CD4-positive, alpha-beta T cell treated with Interleukin-17A for 4 hours (primary cell): ENCODE data around the gene CLASP2.
"Not testable (repeated sequence)": the region's sequence is repeated elsewhere in the genome, so short reads cannot be mapped to it uniquely, and the experiment has no call there.

Experiments used
- DNase-seq: peaks from one replicate; pipeline ENCODE4 v3.0.0-alpha.2; 2020; ENCODE audit warnings: mixed read lengths

Gene CLASP2

GRCh38 chr3:33687406-33688010, 30.5 kb downstream of the CLASP2 start:
- DNase-seq = no peak

- no peak for DNase-seq
These were observed 35.3 kb downstream of the CLASP2 start for GRCh38 chr3:33682770-33683169.

- DNase-seq = no peak
These were observed 36.4 kb downstream of the CLASP2 start for GRCh38 chr3:33681667-33682066.

- no peak for DNase-seq
These were observed 40.0 kb downstream of the CLASP2 start for GRCh38 chr3:33678073-33678472.

GRCh38 chr3:33673436-33673835, 44.6 kb downstream of the CLASP2 start:
- not testable (repeated sequence) for DNase-seq

GRCh38 chr3:33668618-33669017, 49.4 kb downstream of the CLASP2 start:
- DNase-seq = no peak

- DNase-seq = no peak
These were observed 52.8 kb downstream of the CLASP2 start for GRCh38 chr3:33665294-33665693.

GRCh38 chr3:33664195-33664594, 53.9 kb downstream of the CLASP2 start:
- DNase-seq = no peak

GRCh38 chr3:33663042-33663441, 55.0 kb downstream of the CLASP2 start:
- DNase-seq = no peak

- no peak for DNase-seq
These were observed 58.1 kb downstream of the CLASP2 start for GRCh38 chr3:33659856-33660434.

GRCh38 chr3:33658991-33659848, 58.8 kb downstream of the CLASP2 start:
- DNase-seq = peak; percentile 24

- DNase-seq = no peak
These were observed 59.4 kb downstream of the CLASP2 start for GRCh38 chr3:33658621-33658990.

GRCh38 chr3:33658039-33658438, 60.0 kb downstream of the CLASP2 start:
- DNase-seq = no peak

GRCh38 chr3:33652736-33653135, 65.3 kb downstream of the CLASP2 start:
- DNase-seq = no peak

- not testable (repeated sequence) for DNase-seq
These were observed 67.0 kb downstream of the CLASP2 start for GRCh38 chr3:33651101-33651500.

GRCh38 chr3:33650495-33650894, 67.6 kb downstream of the CLASP2 start:
- DNase-seq = no peak

- DNase-seq = no peak
These were observed 69.3 kb downstream of the CLASP2 start for GRCh38 chr3:33648793-33649192.

GRCh38 chr3:33646406-33646805, 71.6 kb downstream of the CLASP2 start:
- DNase-seq = no peak

- DNase-seq = peak; percentile 34
These were observed 72.9 kb downstream of the CLASP2 start for GRCh38 chr3:33645060-33645647.

- DNase-seq = no peak
These were observed 73.5 kb downstream of the CLASP2 start for GRCh38 chr3:33644582-33644981.

- DNase-seq = no peak
These were observed 75.2 kb downstream of the CLASP2 start for GRCh38 chr3:33642806-33643205.

GRCh38 chr3:33639889-33640288, 78.2 kb downstream of the CLASP2 start:
- no peak for DNase-seq

- no peak for DNase-seq
These were observed 80.6 kb downstream of the CLASP2 start for GRCh38 chr3:33637482-33637881.
